ENCODE results near the gene EGLN1.

EGLN1 gene

DNA sequence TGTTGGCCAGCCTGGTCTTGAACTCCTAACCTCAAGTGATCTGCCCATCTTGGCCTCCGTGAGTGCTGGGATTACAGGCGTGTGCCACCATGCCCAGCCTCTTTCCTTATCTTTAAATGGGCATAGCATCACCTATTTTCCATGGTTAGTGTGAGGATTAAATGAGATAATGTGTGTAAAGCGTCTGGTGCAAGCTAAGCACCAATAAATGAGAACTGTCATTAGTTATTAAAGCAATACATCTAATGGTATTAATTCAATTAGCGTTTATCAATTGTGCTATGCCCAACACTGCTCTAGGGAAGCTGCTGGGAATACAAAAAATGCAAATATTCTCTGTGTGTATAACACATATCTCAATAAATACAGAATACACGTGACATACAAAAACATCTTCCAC, 94.5 kb downstream of the EGLN1 start:
- no peak for DNase-seq (ENCODE audit: low read depth)

- no peak for DNase-seq (ENCODE audit: low read depth)
These were observed 95.8 kb downstream of the EGLN1 start for GRCh38 chr1:231326248-231326647.

DNA sequence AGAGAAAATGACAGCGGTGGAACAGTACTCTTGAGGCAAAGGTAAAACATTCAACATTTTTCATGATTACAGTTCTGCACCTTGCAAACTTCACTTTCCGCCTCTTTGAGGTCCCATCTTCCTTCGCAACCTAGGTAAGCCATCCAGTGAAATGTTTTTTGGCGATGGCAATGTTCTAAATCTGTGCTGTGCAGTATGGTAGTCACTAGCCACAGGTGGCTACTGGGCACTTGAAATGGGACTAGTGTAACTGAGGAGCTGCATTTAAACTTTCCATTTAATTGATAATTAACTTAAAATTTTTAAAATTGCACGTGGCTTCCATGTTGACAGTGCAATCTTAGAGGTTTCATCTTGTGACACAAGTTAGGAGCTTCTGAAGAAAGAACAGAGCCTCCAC, 97.4 kb downstream of the EGLN1 start:
- DNase-seq (ENCODE audit: low read depth): no peak

DNA sequence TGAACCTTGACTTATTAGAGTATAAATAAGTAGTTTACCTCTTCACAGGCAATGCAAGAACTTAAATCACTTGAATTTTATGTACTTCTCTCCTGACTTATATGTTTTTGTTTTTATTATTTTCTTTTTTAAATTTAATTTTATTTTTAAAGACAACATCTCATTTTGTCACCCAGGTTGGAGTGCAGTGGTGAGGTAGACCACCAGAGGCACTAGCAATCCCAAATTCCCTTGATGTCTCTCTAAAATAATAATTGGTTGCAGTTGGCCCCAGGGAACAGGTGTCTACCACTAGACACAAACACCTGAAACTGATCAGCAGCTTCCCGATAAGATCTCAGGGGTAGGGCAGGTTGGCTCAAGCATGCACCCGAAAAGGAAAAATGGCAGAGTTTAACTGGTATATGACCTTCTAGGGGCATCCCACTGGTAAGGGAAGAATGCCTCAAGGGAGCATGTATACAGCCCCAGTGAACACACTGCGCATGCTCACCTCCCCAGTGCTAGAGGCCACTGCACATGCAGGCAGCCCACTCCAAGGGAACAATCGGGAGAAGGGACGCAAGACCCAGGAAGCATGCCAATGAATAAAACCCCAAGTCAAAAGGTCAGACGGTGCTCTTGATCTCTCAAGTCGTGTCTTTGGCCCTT, 99.1 kb downstream of the EGLN1 start:
- no peak for DNase-seq (ENCODE audit: low read depth)

DNA sequence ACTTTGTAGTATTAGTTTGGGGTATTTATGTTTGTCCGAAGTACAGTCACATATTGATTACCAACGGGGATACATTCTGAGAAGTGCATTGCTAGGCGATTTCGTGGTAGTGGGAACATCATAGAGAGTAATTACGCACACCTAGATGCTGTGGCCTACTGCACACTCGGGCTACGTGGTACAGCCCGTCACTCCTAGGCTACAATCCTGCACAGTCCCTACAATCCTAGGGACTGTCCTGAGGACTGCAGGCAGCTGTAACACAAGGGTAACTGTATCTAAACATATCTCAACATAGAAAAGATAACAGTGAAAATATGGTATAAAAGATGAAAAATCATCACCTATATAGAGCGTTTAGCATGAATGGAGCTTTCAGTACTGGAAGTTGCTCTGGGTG, 103.0 kb downstream of the EGLN1 start:
- DNase-seq (ENCODE audit: low read depth): no peak

GRCh38 chr1:231318568-231318967, 103.5 kb downstream of the EGLN1 start:
- no peak for DNase-seq (ENCODE audit: low read depth)

DNA sequence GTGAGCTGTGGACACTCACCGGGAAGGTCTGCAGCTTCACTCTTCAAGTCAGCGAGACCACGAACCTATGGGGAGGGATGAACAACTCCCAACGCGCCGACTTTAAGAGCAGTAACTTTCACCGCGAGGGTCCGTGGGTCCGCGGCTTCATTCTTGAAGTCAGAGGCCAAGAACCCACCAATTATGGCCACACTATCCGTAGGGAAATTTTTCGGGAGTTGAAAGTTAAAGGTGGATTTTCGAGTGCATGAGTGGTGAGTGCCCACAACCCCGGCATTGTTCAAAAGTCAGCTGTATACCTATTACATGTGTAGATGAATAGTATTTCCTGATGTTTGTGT, 104.1 kb downstream of the EGLN1 start:
- no peak for DNase-seq (ENCODE audit: low read depth)

- no peak for DNase-seq (ENCODE audit: low read depth)
These were observed 104.6 kb downstream of the EGLN1 start for GRCh38 chr1:231317306-231318014.

- DNase-seq (ENCODE audit: low read depth): peak; percentile 31
These were observed 106.2 kb downstream of the EGLN1 start for GRCh38 chr1:231315887-231316286.

All from activated T-cell treated with anti-CD3 and anti-CD28 coated beads for 1 hour (primary cell).